HG03520 (cell line): ENCODE results near the gene NOS1AP.

Source experiments
- ATAC-seq: cut with Tn5 transposase; IDR thresholded peaks from one replicate; pipeline ENCODE4 v1.9.1; 2021; ENCODE audit warnings: mild to moderate bottlenecking, moderate library complexity; ENCODE audit not compliant: unreplicated experiment

The NOS1AP gene

GRCh38 chr1:162284206-162284955 lies 214.9 kb downstream of the NOS1AP start:
- ATAC-seq = no peak

- no peak for ATAC-seq
These were observed 215.7 kb downstream of the NOS1AP start for GRCh38 chr1:162285149-162285561.

GRCh38 chr1:162291000-162291399 lies 221.5 kb downstream of the NOS1AP start:
- no peak for ATAC-seq

- no peak for ATAC-seq
These were observed 222.9 kb downstream of the NOS1AP start for GRCh38 chr1:162292422-162292849.

GRCh38 chr1:162293073-162293692 lies 223.7 kb downstream of the NOS1AP start:
- no peak for ATAC-seq

- ATAC-seq = no peak
These were observed 224.5 kb downstream of the NOS1AP start for GRCh38 chr1:162294015-162294414.

- no peak for ATAC-seq
These were observed 227.7 kb downstream of the NOS1AP start for GRCh38 chr1:162297208-162297607.

GRCh38 chr1:162298266-162298665 lies 228.8 kb downstream of the NOS1AP start:
- no peak for ATAC-seq

- ATAC-seq = no peak
These were observed 229.5 kb downstream of the NOS1AP start for GRCh38 chr1:162299018-162299417.

GRCh38 chr1:162300057-162300917 lies 230.8 kb downstream of the NOS1AP start:
- ATAC-seq = no peak

- ATAC-seq = no peak
These were observed 232.2 kb downstream of the NOS1AP start for GRCh38 chr1:162301696-162302095.

GRCh38 chr1:162302306-162303003 lies 233.0 kb downstream of the NOS1AP start:
- ATAC-seq = no peak

- no peak for ATAC-seq
These were observed 233.5 kb downstream of the NOS1AP start for GRCh38 chr1:162303004-162303344.

- ATAC-seq = no peak
These were observed 235.2 kb downstream of the NOS1AP start for GRCh38 chr1:162304736-162305135.

GRCh38 chr1:162305969-162306368 lies 236.5 kb downstream of the NOS1AP start:
- ATAC-seq = no peak

GRCh38 chr1:162310337-162310736 lies 240.8 kb downstream of the NOS1AP start:
- no peak for ATAC-seq

GRCh38 chr1:162314206-162314605 lies 244.7 kb downstream of the NOS1AP start:
- ATAC-seq = no peak

- ATAC-seq = no peak
These were observed 246.2 kb downstream of the NOS1AP start for GRCh38 chr1:162315673-162316072.

- ATAC-seq = no peak
These were observed 246.7 kb downstream of the NOS1AP start for GRCh38 chr1:162316187-162316586.

- no peak for ATAC-seq
These were observed 248.1 kb downstream of the NOS1AP start for GRCh38 chr1:162317621-162318020.
